GDM1 (cell line): ENCODE data around the gene NR1H3.
"Not testable (repeated sequence)": the region's sequence is repeated elsewhere in the genome, so short reads cannot be mapped to it uniquely, and the experiment has no call there.

ENCODE experiments used
- DNase-seq: peaks from one replicate; lab custom pipeline; 2025; lab: John Stamatoyannopoulos, UW

Gene NR1H3

GRCh38 chr11:47306484-47306844 is 48.7 kb downstream of the NR1H3 start:
- DNase-seq: no peak

DNA sequence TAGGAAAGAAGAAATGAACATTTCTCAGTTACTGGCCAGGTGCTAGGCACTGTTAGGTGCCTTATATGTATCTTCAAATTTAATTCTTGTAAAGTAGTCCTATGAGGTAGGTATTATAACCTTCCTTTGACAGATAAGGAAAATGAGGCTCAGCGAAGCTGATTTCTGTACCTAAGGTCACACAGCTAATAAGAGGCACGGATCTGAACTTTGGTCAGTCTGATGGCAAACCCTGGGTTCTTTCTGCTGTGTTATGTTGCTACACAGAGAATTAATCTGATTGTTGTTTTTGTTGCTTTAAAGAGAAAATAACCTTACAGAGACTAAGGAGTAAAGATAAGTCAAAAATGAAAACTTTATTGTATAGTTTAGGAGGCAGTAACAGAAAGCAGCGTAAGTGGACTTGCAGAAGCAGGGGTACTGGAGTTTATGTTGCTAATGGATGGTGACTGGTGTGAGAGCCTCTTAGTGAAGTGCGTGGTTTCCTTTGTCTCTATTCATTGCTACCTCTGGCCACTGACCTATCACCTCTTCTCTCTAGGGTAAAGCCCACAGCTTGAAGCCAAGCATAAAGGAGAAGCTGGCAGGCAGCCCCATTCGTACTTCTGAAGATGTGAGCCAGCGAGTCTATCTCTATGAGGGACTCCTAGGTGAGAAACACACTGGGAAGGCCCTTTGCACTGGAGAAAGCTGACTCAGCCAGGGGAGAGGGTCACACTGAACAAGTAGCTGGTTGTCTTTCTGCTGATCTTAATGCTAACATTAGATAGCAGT is 50.4 kb downstream of the NR1H3 start:
- DNase-seq: no peak

- no peak for DNase-seq
These were observed 57.2 kb downstream of the NR1H3 start for GRCh38 chr11:47314992-47315391.

- not testable (repeated sequence) for DNase-seq
These were observed 58.7 kb downstream of the NR1H3 start for GRCh38 chr11:47316501-47316900.

- no peak for DNase-seq
These were observed 59.5 kb downstream of the NR1H3 start for GRCh38 chr11:47317064-47317828.

DNA sequence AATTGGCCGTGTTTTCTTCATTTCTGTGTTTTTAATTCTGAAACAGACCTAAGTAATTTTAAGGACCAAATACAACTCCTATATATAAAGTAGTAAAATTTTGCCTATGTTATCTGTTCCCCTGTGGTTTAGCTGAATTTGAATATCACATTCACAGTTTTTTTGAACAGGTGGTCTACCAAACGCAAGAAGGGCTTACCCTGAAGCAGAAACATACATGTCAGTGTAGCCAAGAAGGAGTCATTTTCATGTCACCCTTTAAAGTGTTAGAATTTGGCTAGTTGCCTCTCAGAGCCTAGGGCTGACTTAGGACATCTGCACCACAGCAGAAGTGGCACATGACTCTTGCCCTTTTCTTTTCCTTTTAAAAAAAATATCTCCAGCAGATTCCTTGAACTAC is 60.4 kb downstream of the NR1H3 start:
- DNase-seq: no peak
